SK-N-SH treated with all-trans-retinoic acid at 6 μM for 48 hours (cell line): ENCODE data around the gene HOXA4.

Experiments used
- ATAC-seq: fragments of 200-7000 bp; cut with Tn5 transposase; 3 replicates; pipeline ENCODE4 v1.9.1; 2020; ENCODE audit warnings: mild to moderate bottlenecking, moderate library complexity
- ARNTL ChIP-seq: fragments of 450-650 bp; formaldehyde crosslinking; IDR thresholded peaks from 2 replicates; pipeline ENCODE4 v1.5.0; 2020; ENCODE audit warnings: low read depth, mild to moderate bottlenecking, moderate library complexity, borderline replicate concordance
- BACH2 ChIP-seq: fragments of 250-450 bp; sonication (Bioruptor Pico); IDR thresholded peaks from 2 replicates; pipeline ENCODE4 v1.9.0; 2021; ENCODE audit warnings: mild to moderate bottlenecking, borderline replicate concordance
- CSDC2 ChIP-seq: fragments of 250-450 bp; sonication (Bioruptor Pico); IDR thresholded peaks from 2 replicates; pipeline ENCODE4 v1.5.0; 2020; ENCODE audit warnings: mild to moderate bottlenecking, moderate library complexity
- CSRNP3 ChIP-seq: fragments of 250-450 bp; sonication (Bioruptor Pico); IDR thresholded peaks from 2 replicates; pipeline ENCODE4 v1.5.1; 2021; ENCODE audit warnings: mild to moderate bottlenecking, moderate library complexity
- ESRRG ChIP-seq: fragments of 250-450 bp; sonication (Bioruptor Pico); IDR thresholded peaks from 2 replicates; pipeline ENCODE4 v1.6.1; 2021; ENCODE audit warnings: mild to moderate bottlenecking
- GLIS3 ChIP-seq: fragments of 250-450 bp; sonication (Bioruptor Pico); IDR thresholded peaks from 2 replicates; pipeline ENCODE4 v1.5.0; 2020; ENCODE audit warnings: mild to moderate bottlenecking, moderate library complexity
- ISL1 ChIP-seq: fragments of 250-450 bp; sonication (Bioruptor Pico); IDR thresholded peaks from 2 replicates; pipeline ENCODE4 v2.1.2; 2022; ENCODE audit warnings: mild to moderate bottlenecking, moderate library complexity
- OSR1 ChIP-seq: fragments of 250-450 bp; sonication (Bioruptor Pico); IDR thresholded peaks from 2 replicates; pipeline ENCODE4 v1.8.0; 2022; ENCODE audit warnings: moderate library complexity, mild to moderate bottlenecking, inconsistent platforms
- PATZ1 ChIP-seq: fragments of 250-450 bp; sonication (Bioruptor Pico); IDR thresholded peaks from 2 replicates; pipeline ENCODE4 v1.8.0; 2020; ENCODE audit warnings: mild to moderate bottlenecking, moderate library complexity, borderline replicate concordance
- POU6F1 ChIP-seq: fragments of 250-450 bp; sonication (Bioruptor Pico); IDR thresholded peaks from 2 replicates; pipeline ENCODE4 v1.8.0; 2021; ENCODE audit warnings: low read depth, mild to moderate bottlenecking, moderate library complexity, borderline replicate concordance
- PPARA ChIP-seq: fragments of 250-450 bp; sonication (Bioruptor Pico); IDR thresholded peaks from 2 replicates; pipeline ENCODE4 v1.5.0; 2020; ENCODE audit warnings: mild to moderate bottlenecking, borderline replicate concordance
- RARB ChIP-seq: fragments of 250-450 bp; sonication (Bioruptor Pico); IDR thresholded peaks from 2 replicates; pipeline ENCODE4 v1.8.0; 2021; ENCODE audit warnings: mild to moderate bottlenecking, moderate library complexity
- TCF4 ChIP-seq: fragments of 250-450 bp; sonication (Bioruptor Pico); IDR thresholded peaks from 2 replicates; pipeline ENCODE4 v1.8.0; 2021; ENCODE audit warnings: mild to moderate bottlenecking, moderate library complexity, borderline replicate concordance
- TOX ChIP-seq: fragments of 250-450 bp; sonication (Bioruptor Pico); IDR thresholded peaks from 2 replicates; pipeline ENCODE4 v1.8.0; 2021; ENCODE audit warnings: mild to moderate bottlenecking, moderate library complexity, borderline replicate concordance
- TSHZ2 ChIP-seq: fragments of 250-450 bp; sonication (Bioruptor Pico); IDR thresholded peaks from 2 replicates; pipeline ENCODE4 v1.5.0; 2020; ENCODE audit warnings: mild to moderate bottlenecking, moderate library complexity
- ZC3H10 ChIP-seq: fragments of 250-450 bp; sonication (Bioruptor Pico); IDR thresholded peaks from 2 replicates; pipeline ENCODE4 v1.5.1; 2021; ENCODE audit warnings: mild to moderate bottlenecking, moderate library complexity
- ZFP3 ChIP-seq: fragments of 250-450 bp; sonication (Bioruptor Pico); IDR thresholded peaks from 2 replicates; pipeline ENCODE4 v1.5.0; 2020; ENCODE audit warnings: mild to moderate bottlenecking, moderate library complexity
- ZFP30 ChIP-seq: fragments of 450-650 bp; formaldehyde crosslinking; IDR thresholded peaks from 2 replicates; pipeline ENCODE4 v1.5.0; 2022; ENCODE audit warnings: mild to moderate bottlenecking, moderate library complexity
- ZNF70 ChIP-seq: fragments of 450-650 bp; formaldehyde crosslinking; IDR thresholded peaks from 2 replicates; pipeline ENCODE4 v1.5.0; 2020; ENCODE audit warnings: mild to moderate bottlenecking, moderate library complexity
- TF ChIP-seq, protein P1 (sequence below): fragments of 250-450 bp; sonication (Bioruptor Pico); IDR thresholded peaks from 2 replicates; pipeline ENCODE4 v1.5.1; 2020; ENCODE audit warnings: low read depth, mild to moderate bottlenecking, moderate library complexity

HOXA4 gene

DNA sequence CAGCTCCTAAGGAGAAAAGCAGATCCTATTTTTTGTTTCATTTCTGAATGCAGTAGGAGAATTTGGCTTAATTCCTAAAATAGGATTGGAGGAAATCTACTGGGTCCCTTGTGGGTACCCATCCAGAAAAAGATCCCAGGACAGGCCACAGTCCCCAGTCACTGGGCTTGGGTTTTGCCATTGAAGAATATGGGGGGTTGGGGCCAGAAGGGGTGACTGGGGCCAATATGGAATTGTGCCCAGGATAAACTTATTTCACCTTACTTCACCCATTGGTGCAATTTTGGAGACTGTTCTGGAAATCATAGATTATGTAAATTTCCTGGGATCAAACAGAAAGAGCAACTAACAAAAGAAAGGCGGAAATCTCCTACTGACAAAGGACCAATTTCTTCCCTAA lies 7.9 kb upstream of the HOXA4 start:
- no peak for ATAC-seq
- TF ChIP-seq POU6F1 = no peak
- TF ChIP-seq RARB = no peak
- TF ChIP-seq CSDC2 (CRISPR knock-in tag) = no peak
- TF ChIP-seq ARNTL (CRISPR knock-in tag) = no peak
- TF ChIP-seq PPARA (CRISPR knock-in tag) = no peak
- TF ChIP-seq ZFP3 (CRISPR knock-in tag) = no peak
- no peak for TF ChIP-seq ZFP30 (CRISPR knock-in tag)
- TF ChIP-seq ZNF70 (CRISPR knock-in tag) = no peak
- TF ChIP-seq BACH2 = no peak
- TF ChIP-seq, all 23 proteins: peak for 0

GRCh38 chr7:27137640-27138315 lies 7.2 kb upstream of the HOXA4 start:
- TF ChIP-seq TCF4 (CRISPR knock-in tag) (no peak), ZFP3 (CRISPR knock-in tag) (no peak), GLIS3 (CRISPR knock-in tag) (no peak), TOX (CRISPR knock-in tag) (no peak), TSHZ2 (CRISPR knock-in tag) (no peak), CSRNP3 (CRISPR knock-in tag) (no peak), ZNF70 (CRISPR knock-in tag) (no peak)
- ATAC-seq = no peak

GRCh38 chr7:27134392-27134791 lies 3.8 kb upstream of the HOXA4 start:
- no peak for ATAC-seq
- TF ChIP-seq CSDC2 (CRISPR knock-in tag) (no peak), TCF4 (CRISPR knock-in tag) (no peak), PPARA (CRISPR knock-in tag) (no peak), TSHZ2 (CRISPR knock-in tag) (no peak), ISL1 (CRISPR knock-in tag) (no peak), BACH2 (no peak), PATZ1 (CRISPR knock-in tag) (no peak), ESRRG (CRISPR knock-in tag) (no peak), ZFP30 (CRISPR knock-in tag) (no peak), ARNTL (CRISPR knock-in tag) (no peak), TOX (CRISPR knock-in tag) (no peak), OSR1 (no peak), RARB (no peak), CSRNP3 (CRISPR knock-in tag) (no peak), ZC3H10 (CRISPR knock-in tag) (no peak), ZNF70 (CRISPR knock-in tag) (no peak)
- TF ChIP-seq, protein P1, sequence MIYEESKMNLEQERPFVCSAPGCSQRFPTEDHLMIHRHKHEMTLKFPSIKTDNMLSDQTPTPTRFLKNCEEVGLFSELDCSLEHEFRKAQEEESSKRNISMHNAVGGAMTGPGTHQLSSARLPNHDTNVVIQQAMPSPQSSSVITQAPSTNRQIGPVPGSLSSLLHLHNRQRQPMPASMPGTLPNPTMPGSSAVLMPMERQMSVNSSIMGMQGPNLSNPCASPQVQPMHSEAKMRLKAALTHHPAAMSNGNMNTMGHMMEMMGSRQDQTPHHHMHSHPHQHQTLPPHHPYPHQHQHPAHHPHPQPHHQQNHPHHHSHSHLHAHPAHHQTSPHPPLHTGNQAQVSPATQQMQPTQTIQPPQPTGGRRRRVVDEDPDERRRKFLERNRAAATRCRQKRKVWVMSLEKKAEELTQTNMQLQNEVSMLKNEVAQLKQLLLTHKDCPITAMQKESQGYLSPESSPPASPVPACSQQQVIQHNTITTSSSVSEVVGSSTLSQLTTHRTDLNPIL (CRISPR knock-in tag) = no peak
